Measurements from ENCODE around the gene LIME1.

DNA sequence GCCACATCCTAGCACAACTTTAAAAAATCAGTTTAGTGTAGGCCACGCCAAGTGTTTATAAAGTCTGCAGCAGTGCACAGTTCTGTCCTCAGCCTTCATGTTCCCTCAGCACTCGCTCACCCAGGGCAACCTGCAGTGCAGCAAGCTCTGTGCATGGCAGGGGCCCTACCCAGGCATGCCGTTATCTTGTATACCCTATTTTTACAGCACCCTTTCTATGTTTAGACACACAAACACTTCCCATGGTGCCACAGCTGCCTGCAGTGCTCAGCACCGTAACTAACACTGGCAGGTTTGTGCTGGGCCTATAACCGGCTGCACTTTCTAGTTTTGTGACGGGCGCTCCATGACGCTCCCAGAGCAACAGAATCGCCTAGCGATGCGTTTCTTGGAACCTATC, 50.8 kb downstream of the LIME1 start:
- TF ChIP-seq, protein P1, sequence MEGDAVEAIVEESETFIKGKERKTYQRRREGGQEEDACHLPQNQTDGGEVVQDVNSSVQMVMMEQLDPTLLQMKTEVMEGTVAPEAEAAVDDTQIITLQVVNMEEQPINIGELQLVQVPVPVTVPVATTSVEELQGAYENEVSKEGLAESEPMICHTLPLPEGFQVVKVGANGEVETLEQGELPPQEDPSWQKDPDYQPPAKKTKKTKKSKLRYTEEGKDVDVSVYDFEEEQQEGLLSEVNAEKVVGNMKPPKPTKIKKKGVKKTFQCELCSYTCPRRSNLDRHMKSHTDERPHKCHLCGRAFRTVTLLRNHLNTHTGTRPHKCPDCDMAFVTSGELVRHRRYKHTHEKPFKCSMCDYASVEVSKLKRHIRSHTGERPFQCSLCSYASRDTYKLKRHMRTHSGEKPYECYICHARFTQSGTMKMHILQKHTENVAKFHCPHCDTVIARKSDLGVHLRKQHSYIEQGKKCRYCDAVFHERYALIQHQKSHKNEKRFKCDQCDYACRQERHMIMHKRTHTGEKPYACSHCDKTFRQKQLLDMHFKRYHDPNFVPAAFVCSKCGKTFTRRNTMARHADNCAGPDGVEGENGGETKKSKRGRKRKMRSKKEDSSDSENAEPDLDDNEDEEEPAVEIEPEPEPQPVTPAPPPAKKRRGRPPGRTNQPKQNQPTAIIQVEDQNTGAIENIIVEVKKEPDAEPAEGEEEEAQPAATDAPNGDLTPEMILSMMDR (IDR thresholded peaks at IDR 0.05), result no peak
- TF ChIP-seq, protein P2, sequence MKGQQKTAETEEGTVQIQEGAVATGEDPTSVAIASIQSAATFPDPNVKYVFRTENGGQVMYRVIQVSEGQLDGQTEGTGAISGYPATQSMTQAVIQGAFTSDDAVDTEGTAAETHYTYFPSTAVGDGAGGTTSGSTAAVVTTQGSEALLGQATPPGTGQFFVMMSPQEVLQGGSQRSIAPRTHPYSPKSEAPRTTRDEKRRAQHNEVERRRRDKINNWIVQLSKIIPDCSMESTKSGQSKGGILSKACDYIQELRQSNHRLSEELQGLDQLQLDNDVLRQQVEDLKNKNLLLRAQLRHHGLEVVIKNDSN (CRISPR knock-in tag; IDR thresholded peaks at IDR 0.05), result no peak
- TF ChIP-seq, protein P3, sequence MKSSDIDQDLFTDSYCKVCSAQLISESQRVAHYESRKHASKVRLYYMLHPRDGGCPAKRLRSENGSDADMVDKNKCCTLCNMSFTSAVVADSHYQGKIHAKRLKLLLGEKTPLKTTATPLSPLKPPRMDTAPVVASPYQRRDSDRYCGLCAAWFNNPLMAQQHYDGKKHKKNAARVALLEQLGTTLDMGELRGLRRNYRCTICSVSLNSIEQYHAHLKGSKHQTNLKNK (CRISPR knock-in tag; IDR thresholded peaks at IDR 0.05), result no peak
- TF ChIP-seq FOXJ3 (CRISPR knock-in tag; IDR thresholded peaks at IDR 0.05; ENCODE audit: borderline replicate concordance) (no peak), OVOL2 (CRISPR knock-in tag; IDR thresholded peaks at IDR 0.05; ENCODE audit: borderline replicate concordance) (no peak), ETV6 (CRISPR knock-in tag; IDR thresholded peaks at IDR 0.05) (no peak), GTF2I (CRISPR knock-in tag; conservative IDR thresholded peaks at IDR 0.05) (no peak), SP1 (CRISPR knock-in tag; conservative IDR thresholded peaks at IDR 0.05) (no peak), CREB1 (CRISPR knock-in tag; IDR thresholded peaks at IDR 0.05) (no peak), NR2C2 (CRISPR knock-in tag; IDR thresholded peaks at IDR 0.05) (no peak)
- TF ChIP-seq, protein P4, sequence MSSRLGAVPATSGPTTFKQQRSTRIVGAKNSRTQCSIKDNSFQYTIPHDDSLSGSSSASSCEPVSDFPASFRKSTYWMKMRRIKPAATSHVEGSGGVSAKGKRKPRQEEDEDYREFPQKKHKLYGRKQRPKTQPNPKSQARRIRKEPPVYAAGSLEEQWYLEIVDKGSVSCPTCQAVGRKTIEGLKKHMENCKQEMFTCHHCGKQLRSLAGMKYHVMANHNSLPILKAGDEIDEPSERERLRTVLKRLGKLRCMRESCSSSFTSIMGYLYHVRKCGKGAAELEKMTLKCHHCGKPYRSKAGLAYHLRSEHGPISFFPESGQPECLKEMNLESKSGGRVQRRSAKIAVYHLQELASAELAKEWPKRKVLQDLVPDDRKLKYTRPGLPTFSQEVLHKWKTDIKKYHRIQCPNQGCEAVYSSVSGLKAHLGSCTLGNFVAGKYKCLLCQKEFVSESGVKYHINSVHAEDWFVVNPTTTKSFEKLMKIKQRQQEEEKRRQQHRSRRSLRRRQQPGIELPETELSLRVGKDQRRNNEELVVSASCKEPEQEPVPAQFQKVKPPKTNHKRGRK (CRISPR knock-in tag; IDR thresholded peaks at IDR 0.05; ENCODE audit: borderline replicate concordance), result no peak
- TF ChIP-seq, protein P5, sequence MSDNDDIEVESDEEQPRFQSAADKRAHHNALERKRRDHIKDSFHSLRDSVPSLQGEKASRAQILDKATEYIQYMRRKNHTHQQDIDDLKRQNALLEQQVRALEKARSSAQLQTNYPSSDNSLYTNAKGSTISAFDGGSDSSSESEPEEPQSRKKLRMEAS (CRISPR knock-in tag; IDR thresholded peaks at IDR 0.05), result no peak

All from WTC11 (cell line).